HTR-8/SVneo (cell line): Measurements from ENCODE around the gene WAPL.

Experiments used
- DNase-seq: peaks from one replicate; pipeline ENCODE4 v3.0.0; 2011; ENCODE audit warnings: low spot score, mixed read lengths; ENCODE audit not compliant: insufficient read length
- FAIRE-seq: peaks from 2 replicates; lab custom pipeline; 2011; peaks lifted over from hg19 to GRCh38; lab: Jason Lieb, UNC

Gene WAPL

DNA sequence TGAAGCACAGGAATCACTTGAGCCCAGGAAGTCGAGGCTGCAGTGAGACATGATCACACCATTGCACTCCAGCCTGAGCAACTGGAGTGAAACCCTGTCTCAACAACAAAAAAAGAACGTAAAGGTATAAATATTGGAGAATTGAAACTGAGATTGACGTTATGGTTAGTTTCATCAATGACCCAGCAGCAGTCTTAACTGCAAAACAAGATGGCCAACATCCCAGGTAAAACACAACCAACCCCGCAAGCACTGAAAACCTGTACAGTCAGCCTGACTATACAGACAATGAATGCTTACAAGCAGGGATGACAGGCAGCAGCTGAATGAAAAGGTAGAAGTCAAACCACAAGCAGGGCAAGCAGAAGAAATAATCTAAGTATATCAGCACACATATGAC, 34.7 kb downstream of the WAPL start:
- no peak for DNase-seq
- no peak for FAIRE-seq

DNA sequence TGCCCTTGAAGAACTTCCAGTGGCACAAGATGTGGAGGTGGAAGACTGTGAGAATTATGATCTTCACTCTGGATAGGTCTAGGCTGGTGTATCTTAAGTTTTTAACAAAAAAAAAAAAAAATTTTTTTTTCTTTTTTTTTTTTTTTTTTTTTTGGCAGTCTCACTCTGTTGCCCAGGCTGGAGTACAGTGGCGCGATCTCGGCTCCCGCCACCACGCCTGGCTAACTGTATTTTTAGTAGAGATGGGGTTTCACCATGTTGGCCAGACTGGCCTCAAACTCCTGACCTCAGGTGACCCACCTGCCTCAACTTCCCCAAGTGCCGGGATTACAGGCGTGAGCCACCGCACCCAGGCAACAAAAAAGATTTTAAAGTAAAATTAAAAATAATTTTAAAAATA, 37.9 kb downstream of the WAPL start:
- no peak for FAIRE-seq
- DNase-seq: no peak

DNA sequence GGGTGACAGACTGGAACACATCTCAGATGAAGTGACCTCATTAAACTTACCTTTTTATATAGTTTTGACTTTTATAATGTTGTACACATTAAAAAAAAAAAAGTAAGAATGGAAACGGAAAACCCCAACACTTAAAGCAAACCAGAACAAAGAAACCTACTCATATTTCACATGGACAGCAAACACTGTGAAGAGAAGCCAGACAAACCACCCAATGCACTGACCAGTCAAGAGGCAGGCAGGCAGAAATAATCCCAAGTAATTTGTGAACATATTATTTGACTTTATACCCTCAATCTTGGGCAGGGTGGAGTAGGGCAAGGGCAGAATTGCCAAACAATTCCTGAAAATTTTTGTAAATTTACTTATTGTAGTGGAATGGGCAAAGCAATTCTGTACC, 39.8 kb downstream of the WAPL start:
- no peak for FAIRE-seq

DNA sequence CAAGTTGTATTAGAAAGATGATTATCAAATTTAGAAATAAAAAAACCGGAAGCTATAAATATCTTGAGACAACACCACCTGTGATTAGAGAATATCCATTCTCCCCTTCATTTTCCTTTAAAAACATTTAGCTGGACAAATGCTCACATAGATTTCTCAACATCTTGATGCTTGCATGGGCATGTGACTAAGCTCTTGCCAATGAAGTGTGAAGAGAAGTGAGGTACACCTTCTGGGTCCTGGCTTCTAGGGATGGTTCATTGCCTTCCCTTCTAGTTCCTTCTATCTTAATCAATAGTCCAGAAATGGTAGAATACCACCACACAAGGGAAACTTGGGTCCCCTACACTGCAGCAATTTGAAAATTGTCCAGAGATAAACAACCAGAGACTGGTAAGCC, 41.0 kb downstream of the WAPL start:
- no peak for DNase-seq
- FAIRE-seq: no peak

More for the DNA sequence above, 39.8 kb downstream of the WAPL start:
- no peak for DNase-seq

DNA sequence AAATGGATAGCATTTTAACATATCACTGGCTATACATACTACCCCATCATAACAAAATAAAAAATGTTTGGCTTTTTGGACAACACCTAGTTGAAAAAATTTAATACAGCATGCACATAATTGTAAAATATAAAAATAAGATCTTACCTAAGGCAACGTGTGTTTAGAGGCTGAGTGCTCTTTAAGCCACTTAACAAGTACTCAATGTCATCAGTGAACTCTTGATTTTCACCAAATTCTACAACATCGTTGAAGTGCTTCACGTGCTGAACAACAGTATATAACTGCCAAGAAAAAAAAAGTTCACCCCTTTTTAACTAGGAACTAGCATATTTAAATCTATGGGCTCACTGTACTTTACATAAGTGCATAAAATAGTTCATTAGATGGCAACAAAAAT, 49.5 kb downstream of the WAPL start:
- DNase-seq (no peak), FAIRE-seq (no peak)

DNA sequence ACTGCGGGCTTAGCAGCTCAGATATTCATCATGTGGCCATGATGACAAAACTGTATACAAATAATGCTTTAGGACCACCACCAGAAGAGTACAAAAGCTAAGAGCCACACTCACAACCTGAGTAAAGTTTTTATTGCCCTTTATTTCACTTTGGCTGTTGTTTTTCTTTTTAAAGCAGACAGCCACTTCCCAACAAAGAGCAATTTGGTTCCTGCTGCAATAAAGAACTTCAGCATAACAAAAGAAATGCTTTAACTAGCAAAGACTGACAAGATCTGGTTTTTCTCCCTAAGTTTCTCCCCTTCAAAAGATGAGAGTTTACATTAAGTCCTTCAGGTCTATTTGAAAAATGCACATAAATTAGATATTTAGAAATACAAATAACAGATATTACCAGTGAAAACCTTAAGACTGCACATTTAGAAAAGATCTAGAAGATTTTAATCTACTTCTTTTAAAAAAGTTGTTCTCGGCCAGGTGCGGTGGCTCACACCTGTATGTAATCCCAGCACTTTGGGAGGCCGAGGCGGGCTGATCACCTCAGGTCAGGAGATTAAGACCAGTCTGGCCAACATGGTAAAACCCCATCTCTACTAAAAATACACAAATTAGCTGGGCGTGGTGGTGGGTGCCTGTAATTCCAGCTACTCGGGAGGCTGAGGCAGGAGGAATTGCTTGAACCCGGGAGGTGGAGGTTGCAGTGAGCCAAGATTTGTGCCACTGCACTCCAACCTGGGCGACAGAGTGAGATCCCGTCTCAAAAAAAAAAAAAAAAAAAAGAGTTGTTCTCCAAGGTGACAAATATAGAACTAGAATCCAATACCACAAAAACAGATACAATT, 59.4 kb downstream of the WAPL start:
- DNase-seq: no peak
- no peak for FAIRE-seq

DNA sequence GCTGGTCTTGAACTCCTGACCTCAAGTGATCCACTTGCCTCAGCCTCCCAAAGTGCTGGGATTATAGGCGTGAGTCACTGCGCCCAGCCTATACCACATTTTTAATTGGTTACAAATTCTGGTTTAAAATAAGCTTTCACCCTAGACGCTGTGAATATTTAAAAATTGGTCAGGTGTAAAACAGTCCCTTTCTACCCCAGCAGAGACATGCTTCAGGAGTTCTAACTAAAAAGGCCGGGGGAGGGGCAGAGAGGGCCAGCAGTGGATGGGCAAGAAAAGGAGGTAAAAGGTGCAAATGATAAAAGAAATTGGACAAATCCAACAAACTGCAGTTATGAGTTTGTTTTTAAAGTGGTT, 70.0 kb downstream of the WAPL start:
- FAIRE-seq (no peak), DNase-seq (no peak)

DNA sequence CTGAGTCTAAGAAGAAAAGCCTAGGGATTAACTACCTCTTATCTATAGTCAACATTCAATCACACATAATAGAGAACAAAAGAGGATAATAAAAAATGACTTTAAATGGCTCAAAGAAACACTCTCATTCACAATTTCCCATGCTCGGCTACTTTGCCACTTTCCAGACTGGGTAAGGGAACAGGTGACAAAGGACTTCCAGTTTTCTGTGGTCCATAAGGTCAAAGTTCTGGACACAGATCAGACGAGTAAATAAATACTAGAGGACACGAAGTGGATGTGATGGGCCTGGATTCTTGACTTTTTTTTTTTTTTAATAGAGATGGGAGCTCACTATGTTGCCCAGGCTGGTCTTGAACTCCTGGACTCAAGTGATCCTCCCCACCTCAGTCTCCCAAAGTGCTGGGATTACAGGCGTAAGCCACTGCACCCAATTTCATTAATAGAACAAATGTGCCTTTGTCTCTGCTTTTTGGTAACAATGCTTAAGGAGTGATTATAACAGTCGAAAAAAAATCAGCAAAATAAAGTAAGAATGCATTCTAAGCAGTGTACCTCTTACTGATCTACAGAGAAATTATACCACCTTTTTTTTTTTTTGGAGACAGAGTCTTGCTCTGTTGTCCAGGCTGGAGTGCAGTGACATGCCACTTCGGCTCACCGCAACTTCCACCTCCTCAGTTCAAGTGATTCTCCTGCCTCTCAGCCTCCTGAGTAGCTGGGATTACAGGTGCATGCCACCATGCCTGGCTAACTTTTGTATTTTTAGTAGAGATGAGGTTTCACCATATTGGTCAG, 70.6 kb downstream of the WAPL start:
- DNase-seq (no peak), FAIRE-seq (no peak)

DNA sequence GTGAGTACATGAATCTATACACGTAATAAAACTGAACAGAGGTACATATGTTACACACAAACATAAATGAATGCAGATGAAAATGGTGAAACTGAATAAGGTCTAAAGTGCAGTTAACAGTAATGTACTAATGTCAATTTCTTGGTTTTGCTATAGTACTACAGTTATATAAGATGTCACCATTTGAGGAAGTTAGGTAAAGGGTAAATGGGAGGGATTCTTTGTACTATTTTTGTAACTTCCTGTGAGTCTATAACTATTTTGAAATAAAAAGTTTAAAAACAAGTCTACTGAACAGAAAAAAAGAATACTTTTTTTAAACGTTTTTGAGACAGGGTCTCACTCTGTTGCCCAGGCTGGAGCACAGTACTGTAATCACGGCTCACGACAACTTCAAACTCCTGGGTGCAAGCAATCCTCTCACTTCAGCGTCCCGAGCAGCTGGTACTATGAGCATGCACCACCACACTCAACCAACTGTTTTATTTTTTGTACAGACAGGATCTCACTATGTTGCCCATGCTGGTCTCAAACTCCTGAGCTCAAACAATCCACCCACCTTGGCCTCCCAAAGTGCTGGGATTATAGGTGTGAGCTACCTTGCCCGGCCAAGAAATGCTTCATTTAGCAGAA, 71.5 kb downstream of the WAPL start:
- no peak for FAIRE-seq

DNA sequence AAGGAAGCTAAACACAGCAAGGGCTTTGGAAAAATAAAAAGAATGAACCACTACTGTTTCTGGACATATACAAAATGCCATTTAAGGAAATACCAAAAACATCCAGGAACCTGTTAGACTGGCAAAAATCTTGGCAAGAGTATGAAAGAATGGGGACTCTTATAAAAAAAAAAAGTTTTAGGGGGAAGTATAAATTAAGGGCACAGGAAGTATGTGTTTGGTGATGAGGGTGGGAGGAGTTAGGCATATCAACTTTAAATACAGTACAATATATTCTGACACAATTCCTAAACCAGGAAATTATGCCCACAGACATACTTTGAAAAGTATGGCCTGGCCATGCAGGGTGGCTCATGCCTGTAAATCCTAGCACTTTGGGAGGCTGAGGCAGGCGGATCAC, 74.2 kb downstream of the WAPL start:
- no peak for DNase-seq
- no peak for FAIRE-seq

More for the DNA sequence above, 71.5 kb downstream of the WAPL start:
- no peak for DNase-seq

DNA sequence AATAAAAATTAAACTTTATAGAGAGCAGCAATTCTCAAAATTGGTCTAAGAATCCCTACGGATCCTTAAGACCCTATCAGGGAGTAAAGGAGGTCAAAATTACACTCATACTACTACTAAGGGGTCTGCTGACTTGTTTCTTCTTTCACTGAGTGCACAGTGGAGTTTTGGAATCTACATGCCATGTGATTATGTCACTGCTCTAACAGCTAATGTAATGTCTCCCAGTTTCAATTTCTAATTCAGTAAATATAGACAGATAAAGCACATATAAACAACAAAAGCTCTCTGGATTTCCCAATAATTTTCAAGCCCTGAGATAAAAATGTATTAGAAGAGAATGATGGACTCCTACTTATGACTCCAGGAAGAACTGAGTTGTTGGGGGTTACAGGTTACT, 74.6 kb downstream of the WAPL start:
- FAIRE-seq: no peak
- no peak for DNase-seq

DNA sequence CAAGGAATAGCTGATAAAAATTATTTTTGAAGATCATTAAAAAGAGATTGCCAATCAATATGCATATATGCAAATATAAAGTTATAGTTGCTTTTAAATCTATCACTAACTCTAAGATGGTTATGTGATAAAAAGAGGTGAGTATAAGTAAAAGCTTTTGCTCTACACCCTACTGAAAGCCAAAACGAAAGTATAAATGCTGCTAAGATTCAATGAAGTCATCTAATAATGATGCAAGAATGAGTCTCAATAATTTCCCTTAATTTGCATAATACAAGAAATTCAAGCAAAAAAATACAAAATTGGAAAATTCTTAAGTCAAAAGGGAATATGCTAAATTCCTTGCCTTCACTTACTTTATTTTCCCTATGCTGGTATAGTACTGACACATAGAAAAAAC, 75.2 kb downstream of the WAPL start:
- FAIRE-seq (no peak), DNase-seq (no peak)

DNA sequence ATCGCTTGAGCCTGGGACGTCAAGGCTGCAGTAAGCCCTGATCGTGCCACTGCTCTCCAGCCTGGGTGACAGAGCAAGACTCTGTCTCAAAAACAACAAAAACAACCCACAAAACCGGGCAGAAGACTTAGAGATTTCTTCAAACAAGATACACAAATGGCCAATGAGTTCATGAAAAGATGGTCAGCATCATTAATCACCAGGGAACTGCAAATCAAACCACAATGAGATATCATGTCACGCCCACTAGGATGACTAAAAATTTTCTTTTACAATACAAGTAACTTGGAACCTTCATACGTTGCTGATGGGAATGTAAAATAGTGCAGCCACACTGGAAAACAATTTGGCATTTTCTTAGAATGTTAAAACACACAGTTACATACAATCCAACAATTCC, 77.7 kb downstream of the WAPL start:
- DNase-seq (no peak), FAIRE-seq (no peak)

DNA sequence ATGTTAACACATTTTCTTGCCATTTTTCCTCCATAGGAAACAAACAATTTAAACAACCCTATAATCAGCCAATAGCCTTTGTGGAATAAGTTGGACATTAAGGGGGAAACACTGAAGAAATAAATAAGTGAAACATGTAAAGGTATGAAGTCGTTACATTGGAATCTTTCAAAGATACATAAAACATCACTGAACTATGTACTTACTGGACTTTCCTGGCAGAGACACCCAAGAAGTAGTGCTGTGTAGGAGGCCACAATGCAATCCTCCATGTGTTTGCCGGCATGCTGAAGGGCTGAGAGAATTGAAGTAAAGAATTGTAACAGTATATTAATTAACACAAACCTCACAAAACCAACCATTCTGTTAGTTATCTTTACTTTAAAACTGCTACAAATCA, 78.5 kb downstream of the WAPL start:
- DNase-seq (no peak), FAIRE-seq (no peak)

DNA sequence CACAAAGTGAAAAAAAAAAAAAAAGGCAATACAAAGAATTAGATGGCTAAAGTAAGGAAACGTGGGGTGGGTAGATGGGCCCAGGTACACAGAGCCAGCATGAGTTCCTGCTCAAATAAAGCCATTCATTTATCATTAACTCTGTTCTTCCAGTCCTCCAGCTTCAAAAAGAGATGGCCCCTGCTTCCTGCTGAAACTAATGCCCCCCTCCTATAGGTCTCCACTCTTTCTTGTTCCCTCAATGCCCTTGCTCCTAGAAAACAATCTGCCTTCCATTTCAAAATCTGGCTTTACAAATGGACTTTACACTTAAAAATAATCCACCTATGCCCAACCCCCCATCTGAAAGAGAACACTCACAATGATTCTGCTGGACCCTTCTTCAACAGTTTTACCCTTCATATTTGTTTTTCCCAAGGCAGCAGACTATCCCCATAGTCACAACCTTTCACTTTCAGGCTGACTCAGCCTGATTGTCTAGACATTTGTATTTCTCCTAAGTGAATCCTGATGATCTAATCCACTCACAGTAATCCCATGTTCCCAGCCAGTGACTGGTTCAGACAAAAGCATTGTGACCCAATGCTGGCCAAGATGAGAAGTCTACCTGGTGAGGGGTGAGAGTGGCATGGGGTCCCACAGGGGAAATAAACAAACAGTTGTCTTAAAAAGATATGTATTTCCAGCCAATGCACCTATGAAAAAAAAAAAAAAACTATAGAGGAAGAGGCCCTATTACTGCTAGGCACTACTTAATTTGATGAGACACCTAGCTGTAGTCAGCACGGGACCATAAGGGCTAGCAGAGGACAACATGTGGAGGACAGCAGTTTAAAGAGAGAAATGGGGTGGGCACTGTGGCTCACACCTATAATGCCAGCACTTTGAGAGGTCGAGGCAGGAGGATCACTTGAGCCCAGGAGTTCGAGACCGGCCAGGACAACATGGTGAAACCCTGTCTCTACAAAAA, 80.4 kb downstream of the WAPL start:
- DNase-seq (no peak), FAIRE-seq (no peak)

DNA sequence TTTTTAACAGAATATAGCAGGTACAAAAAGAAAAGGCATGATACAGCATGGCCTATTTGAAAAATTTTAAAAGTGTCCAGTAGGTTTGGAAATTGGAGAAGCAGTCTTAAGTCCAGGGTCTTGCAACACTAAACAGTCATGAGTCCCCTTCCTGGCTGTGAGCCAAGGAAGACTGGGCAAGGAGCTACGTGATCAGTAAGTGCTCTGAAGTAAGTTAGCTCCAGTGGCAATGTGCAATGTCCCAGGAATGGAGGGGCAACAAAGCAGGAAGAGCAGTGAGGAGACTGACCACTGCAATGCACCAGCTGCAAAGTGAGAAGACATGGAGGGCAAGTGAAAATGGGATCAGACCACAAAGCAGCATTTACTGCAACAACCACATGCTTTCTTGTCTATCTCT, 82.0 kb downstream of the WAPL start:
- DNase-seq (peak; percentile 15), FAIRE-seq (no peak)

DNA sequence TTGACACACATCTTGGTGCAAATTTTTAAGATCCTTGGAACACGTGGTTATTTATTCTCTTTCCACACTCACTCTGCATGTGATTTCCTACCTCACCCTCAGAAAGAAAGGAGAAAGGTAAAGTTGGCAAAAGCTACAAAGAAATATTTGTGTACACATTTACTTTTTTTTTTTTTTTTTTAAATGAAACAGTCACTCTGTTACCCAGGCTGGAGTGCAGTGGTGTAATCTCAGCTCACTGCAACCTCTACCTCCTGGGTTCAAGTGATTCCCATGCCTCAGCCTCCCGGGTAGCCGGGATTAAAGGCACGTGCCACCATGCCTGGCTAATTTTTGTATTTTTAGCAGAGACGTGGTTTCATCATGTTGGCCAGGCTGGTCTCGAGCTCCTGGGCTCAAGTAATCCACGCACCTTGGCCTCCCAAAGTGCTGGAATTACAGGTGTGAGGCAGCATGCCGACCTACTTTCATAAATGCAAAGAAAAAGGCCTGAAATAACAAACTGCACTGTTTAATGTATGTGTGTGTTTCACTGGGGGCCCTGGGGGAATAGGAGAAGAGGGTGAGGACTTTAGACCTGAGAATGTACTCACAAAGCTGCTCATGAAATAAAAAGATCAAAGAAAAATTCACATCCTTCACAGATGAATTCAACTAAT, 83.4 kb downstream of the WAPL start:
- FAIRE-seq (no peak), DNase-seq (no peak)

DNA sequence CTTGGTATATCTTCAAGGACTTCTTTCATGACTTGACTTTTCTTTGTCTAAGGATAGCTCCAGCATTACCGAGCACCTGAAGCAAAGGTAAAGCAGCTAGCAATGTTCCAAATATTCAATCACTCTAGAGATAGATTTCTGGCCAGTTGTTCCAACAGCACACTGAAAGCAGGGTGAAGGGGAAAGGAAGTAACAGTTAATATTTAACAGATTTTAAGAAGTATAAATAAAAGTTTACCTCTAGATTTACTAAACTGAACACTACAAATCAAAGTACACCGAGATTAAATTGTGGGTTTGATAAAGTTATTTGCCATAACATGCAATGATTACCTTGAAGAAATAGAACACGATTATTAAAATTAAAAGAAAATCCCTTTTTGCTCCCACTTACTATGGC, 84.1 kb downstream of the WAPL start:
- DNase-seq: no peak
- no peak for FAIRE-seq

DNA sequence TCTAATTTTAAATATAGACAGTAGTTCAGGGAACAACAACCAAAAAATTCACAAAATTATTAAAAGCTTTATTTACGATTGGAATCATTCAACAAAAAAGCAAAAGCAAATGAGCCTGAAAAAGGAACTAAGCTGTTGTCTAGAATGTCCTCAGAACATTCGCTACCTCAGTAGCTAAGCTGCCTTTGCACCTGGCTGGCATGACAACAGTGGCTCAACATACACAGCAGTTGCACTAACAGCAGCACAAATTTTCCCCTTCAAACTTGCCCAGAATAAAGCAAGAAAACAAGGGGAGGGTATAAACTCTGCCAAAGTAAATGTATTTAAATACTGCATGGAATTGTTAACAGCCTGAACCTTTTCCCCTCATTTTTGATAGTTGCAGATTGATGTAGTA, 84.6 kb downstream of the WAPL start:
- no peak for FAIRE-seq
- DNase-seq: no peak

DNA sequence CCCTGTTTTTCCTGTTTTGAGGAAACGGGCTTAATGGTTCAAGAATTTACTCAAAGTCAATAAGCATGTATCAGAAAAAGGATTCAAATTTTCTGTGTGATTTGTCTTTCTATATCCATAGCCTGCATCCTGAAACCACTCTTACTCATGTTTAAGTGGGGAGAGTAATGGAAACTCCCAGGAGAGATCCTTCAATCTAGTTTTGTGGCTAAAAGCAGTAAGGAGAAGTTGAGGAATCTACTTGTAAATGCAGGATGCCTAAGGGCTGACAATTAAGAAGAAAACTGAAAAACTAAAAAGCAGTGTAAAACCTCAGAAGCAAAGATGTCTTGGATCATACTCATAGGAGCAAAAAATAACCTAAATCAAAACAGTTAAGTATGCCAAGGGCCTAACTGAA, 86.9 kb downstream of the WAPL start:
- no peak for DNase-seq
- no peak for FAIRE-seq
